Type B pancreatic cell (in vitro differentiated cells): ENCODE results near the gene PPP2R2D. TPM values are rescaled to one million over a fixed set of nuclear protein-coding genes. Genes with fewer than 3 reads are reported as not detected.
A peak's percentile ranks its signal among the peaks of the same experiment; 100 is the strongest.

ENCODE experiments used
- DNase-seq: peaks from one replicate; pipeline ENCODE4 v3.0.0; 2021; ENCODE audit warnings: mixed read lengths; ENCODE audit not compliant: unreplicated experiment; ENCODE audit errors: extremely low spot score
- H3K27ac Mint-ChIP-seq: 2 replicates; pipeline ENCODE4 v1.8.0; 2021; ENCODE audit warnings: mild to moderate bottlenecking, mixed read lengths
- H3K27me3 Mint-ChIP-seq: 2 replicates; pipeline ENCODE4 v1.8.0; 2021; ENCODE audit warnings: mixed read lengths
- H3K36me3 Mint-ChIP-seq: 2 replicates; pipeline ENCODE4 v1.8.0; 2021; ENCODE audit warnings: mixed read lengths
- H3K4me1 Mint-ChIP-seq: one replicate; pipeline ENCODE4 v1.8.0; 2021; ENCODE audit warnings: mixed read lengths; ENCODE audit not compliant: unreplicated experiment
- H3K4me3 Mint-ChIP-seq: 2 replicates; pipeline ENCODE4 v1.8.0; 2021; ENCODE audit warnings: mild to moderate bottlenecking, mixed read lengths
- H3K9me3 Mint-ChIP-seq: 2 replicates; pipeline ENCODE4 v1.8.0; 2021; ENCODE audit warnings: mixed read lengths
- CTCF ChIP-seq: fragments of 200-600 bp; sonication (generic); conservative IDR thresholded peaks from 2 replicates; pipeline ENCODE4 v1.5.0; 2021; ENCODE audit warnings: antibody characterized with exemption, mild to moderate bottlenecking
- total RNA-seq: library from RNA; stranded (reverse); gene quantifications from 2 replicates; pipeline ENCODE4 v1.2.1, GENCODE V29; 2021; ENCODE audit warnings: low replicate concordance

Gene PPP2R2D
- total RNA-seq, 1 donor from 2014 or later = 38.1 TPM

DNA sequence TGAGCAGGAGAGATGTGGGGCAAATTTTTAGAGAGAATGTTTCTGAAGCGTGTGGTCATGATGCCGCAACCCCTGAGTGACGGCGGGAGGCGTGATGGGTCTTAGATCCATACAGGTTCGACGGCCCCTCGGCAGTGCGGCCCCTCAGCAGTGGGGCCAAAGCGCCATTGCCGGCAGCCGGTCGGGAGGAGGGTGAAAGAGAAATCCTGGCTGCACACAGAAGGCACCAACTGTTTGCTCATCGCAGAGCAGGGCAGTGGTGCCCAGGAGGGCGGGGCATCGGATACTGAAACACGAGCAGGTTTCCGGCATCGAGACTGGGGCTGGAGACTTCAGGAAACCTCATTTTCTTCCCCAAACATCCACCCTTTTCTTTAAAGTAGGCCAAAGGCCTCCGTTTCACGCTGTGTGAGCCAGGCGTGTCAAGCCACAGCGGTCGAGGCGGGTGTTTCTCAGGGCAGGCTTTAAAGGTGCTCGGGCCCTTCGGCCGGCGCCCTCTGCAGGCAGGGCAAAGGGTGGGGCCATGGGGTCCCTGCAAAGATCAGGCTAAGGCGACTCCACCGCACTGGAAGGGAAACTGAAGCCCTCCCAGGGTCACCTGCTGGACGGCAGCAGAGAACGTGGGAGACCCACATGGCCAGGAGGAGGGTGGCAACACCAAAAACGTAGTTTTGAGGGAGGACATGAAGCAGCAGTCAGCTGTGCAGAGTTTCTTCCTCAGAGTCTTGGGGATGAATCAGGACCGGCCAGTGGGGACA, 42.0 kb upstream of the PPP2R2D start:
- H3K4me3 Mint-ChIP-seq = no peak overlapping the region
- no peaks in the 10 kb centered on the region for H3K36me3 Mint-ChIP-seq
- no peaks in the 10 kb centered on the region for H3K9me3 Mint-ChIP-seq
- H3K27ac Mint-ChIP-seq = no peak overlapping the region
- no peaks in the 10 kb centered on the region for H3K4me1 Mint-ChIP-seq
- TF ChIP-seq CTCF = no peak
- DNase-seq = peak; percentile 60
- H3K27me3 Mint-ChIP-seq = peaks cover 19% of the 10 kb centered on the region

- Mint-ChIP-seq H3K4me1 (no peaks in the 10 kb centered on the region), H3K9me3 (no peaks in the 10 kb centered on the region), H3K27ac (no peak overlapping the region), H3K27me3 (peaks cover 19% of the 10 kb centered on the region), H3K36me3 (no peaks in the 10 kb centered on the region), H3K4me3 (no peak overlapping the region)
- DNase-seq = peak; percentile 50
- TF ChIP-seq CTCF = no peak
These were observed 41.3 kb upstream of the PPP2R2D start for GRCh38 chr10:131859341-131860020.

GRCh38 chr10:131860311-131860710, 40.5 kb upstream of the PPP2R2D start:
- Mint-ChIP-seq H3K27me3 (peaks cover 19% of the 10 kb centered on the region), H3K27ac (no peak overlapping the region), H3K36me3 (no peaks in the 10 kb centered on the region), H3K4me3 (no peak overlapping the region), H3K4me1 (no peaks in the 10 kb centered on the region), H3K9me3 (no peaks in the 10 kb centered on the region)
- TF ChIP-seq CTCF = no peak
- DNase-seq = peak; percentile 40

- DNase-seq = peak; percentile 48
- no peak overlapping the region for H3K4me3 Mint-ChIP-seq
- TF ChIP-seq CTCF = no peak
- peaks cover 19% of the 10 kb centered on the region for H3K27me3 Mint-ChIP-seq
- no peaks in the 10 kb centered on the region for H3K4me1 Mint-ChIP-seq
- H3K9me3 Mint-ChIP-seq = no peaks in the 10 kb centered on the region
- H3K36me3 Mint-ChIP-seq = no peaks in the 10 kb centered on the region
- H3K27ac Mint-ChIP-seq = no peak overlapping the region
These were observed 39.9 kb upstream of the PPP2R2D start for GRCh38 chr10:131860806-131861440.

GRCh38 chr10:131862548-131862947, 38.3 kb upstream of the PPP2R2D start:
- DNase-seq = no peak
- Mint-ChIP-seq H3K4me1 (no peaks in the 10 kb centered on the region), H3K9me3 (no peaks in the 10 kb centered on the region), H3K4me3 (no peak overlapping the region), H3K36me3 (no peaks in the 10 kb centered on the region), H3K27ac (no peak overlapping the region), H3K27me3 (peaks cover 19% of the 10 kb centered on the region)
- no peak for TF ChIP-seq CTCF
